GM19025 (cell line): ENCODE results near the gene MAML3.

Experiments
- ATAC-seq: cut with Tn5 transposase; IDR thresholded peaks from one replicate; pipeline ENCODE4 v1.9.1; 2021; ENCODE audit warnings: mild to moderate bottlenecking, low read depth, moderate library complexity; ENCODE audit not compliant: unreplicated experiment

Gene MAML3

GRCh38 chr4:139886798-139887197 lies 267.2 kb downstream of the MAML3 start:
- ATAC-seq: no peak

GRCh38 chr4:139884438-139884837 lies 269.5 kb downstream of the MAML3 start:
- no peak for ATAC-seq

GRCh38 chr4:139880841-139881240 lies 273.1 kb downstream of the MAML3 start:
- no peak for ATAC-seq

- no peak for ATAC-seq
Measured at GRCh38 chr4:139878050-139878449, 275.9 kb downstream of the MAML3 start.

- ATAC-seq: no peak
Measured at GRCh38 chr4:139876337-139876941, 277.5 kb downstream of the MAML3 start.

- ATAC-seq: no peak
Measured at GRCh38 chr4:139875411-139875825, 278.6 kb downstream of the MAML3 start.

- no peak for ATAC-seq
Measured at GRCh38 chr4:139873111-139873860, 280.7 kb downstream of the MAML3 start.

GRCh38 chr4:139872274-139872673 lies 281.7 kb downstream of the MAML3 start:
- no peak for ATAC-seq

GRCh38 chr4:139869810-139870209 lies 284.2 kb downstream of the MAML3 start:
- ATAC-seq: no peak

- ATAC-seq: no peak
Measured at GRCh38 chr4:139866276-139866962, 287.6 kb downstream of the MAML3 start.

- ATAC-seq: no peak
Measured at GRCh38 chr4:139865537-139865936, 288.4 kb downstream of the MAML3 start.

GRCh38 chr4:139863531-139863930 lies 290.5 kb downstream of the MAML3 start:
- no peak for ATAC-seq

GRCh38 chr4:139861471-139861870 lies 292.5 kb downstream of the MAML3 start:
- ATAC-seq: no peak

- no peak for ATAC-seq
Measured at GRCh38 chr4:139860435-139861024, 293.5 kb downstream of the MAML3 start.

GRCh38 chr4:139859876-139860275 lies 294.1 kb downstream of the MAML3 start:
- ATAC-seq: no peak

- ATAC-seq: peak; percentile 95
Measured at GRCh38 chr4:139858436-139859205, 295.4 kb downstream of the MAML3 start.

GRCh38 chr4:139857977-139858376 lies 296.0 kb downstream of the MAML3 start:
- no peak for ATAC-seq

- no peak for ATAC-seq
Measured at GRCh38 chr4:139857021-139857420, 297.0 kb downstream of the MAML3 start.

- no peak for ATAC-seq
Measured at GRCh38 chr4:139854668-139855403, 299.1 kb downstream of the MAML3 start.

- no peak for ATAC-seq
Measured at GRCh38 chr4:139853309-139853708, 300.7 kb downstream of the MAML3 start.
